ENCODE results near the gene TM9SF2.

TM9SF2 gene

GRCh38 chr13:99553033-99553432 is 51.8 kb downstream of the TM9SF2 start:
- no peak for DNase-seq (ENCODE audit: low spot score)
- CTCF ChIA-PET: no interaction called here
- POLR2A ChIA-PET (ENCODE audit: low non-redundant PET): no interaction called here
- H3K27ac ChIP-seq: no peak overlapping the region
- no peak for TF ChIP-seq CTCF (conservative IDR thresholded peaks at IDR 0.05; ENCODE audit: low read depth)

GRCh38 chr13:99555149-99555548 is 53.9 kb downstream of the TM9SF2 start:
- POLR2A ChIA-PET (ENCODE audit: low non-redundant PET): no interaction called here
- H3K27ac ChIP-seq: no peak overlapping the region
- no peak for TF ChIP-seq CTCF (conservative IDR thresholded peaks at IDR 0.05; ENCODE audit: low read depth)
- CTCF ChIA-PET: no interaction called here
- no peak for DNase-seq (ENCODE audit: low spot score)

GRCh38 chr13:99556867-99557443 is 55.7 kb downstream of the TM9SF2 start:
- CTCF ChIA-PET: no interaction called here
- DNase-seq (ENCODE audit: low spot score): no peak
- H3K27ac ChIP-seq: no peak overlapping the region
- POLR2A ChIA-PET (ENCODE audit: low non-redundant PET): no interaction called here
- no peak for TF ChIP-seq CTCF (conservative IDR thresholded peaks at IDR 0.05; ENCODE audit: low read depth)

- CTCF ChIA-PET: no interaction called here
- no peak overlapping the region for H3K27ac ChIP-seq
- TF ChIP-seq CTCF (conservative IDR thresholded peaks at IDR 0.05; ENCODE audit: low read depth): no peak
- POLR2A ChIA-PET (ENCODE audit: low non-redundant PET): no interaction called here
- DNase-seq (ENCODE audit: low spot score): no peak
These were observed 57.4 kb downstream of the TM9SF2 start for GRCh38 chr13:99558570-99559180.

GRCh38 chr13:99559560-99559959 is 58.3 kb downstream of the TM9SF2 start:
- no peak for DNase-seq (ENCODE audit: low spot score)
- TF ChIP-seq CTCF (conservative IDR thresholded peaks at IDR 0.05; ENCODE audit: low read depth): no peak
- POLR2A ChIA-PET (ENCODE audit: low non-redundant PET): no interaction called here
- CTCF ChIA-PET: interaction anchor here (0.6 kb wide), 1 partner anchor 383 kb away, joined by 3 read pairs; no protein-coding TSS in a partner anchor
- no peak overlapping the region for H3K27ac ChIP-seq

GRCh38 chr13:99563404-99563803 is 62.1 kb downstream of the TM9SF2 start:
- H3K27ac ChIP-seq: no peak overlapping the region
- no peak for TF ChIP-seq CTCF (conservative IDR thresholded peaks at IDR 0.05; ENCODE audit: low read depth)
- ChIA-PET CTCF (no interaction called here), POLR2A (ENCODE audit: low non-redundant PET) (no interaction called here)
- DNase-seq (ENCODE audit: low spot score): no peak

All from RWPE1 (cell line).